ENCODE results near the gene SLC44A2. TPM values are rescaled to one million over a fixed set of nuclear protein-coding genes. Genes with fewer than 3 reads are reported as not detected.

SLC44A2 gene
- total and polyA plus RNA-seq, 9 donors: 64.6 to 153 (median 142) TPM

GRCh38 chr19:10611907-10612306 lies 13.4 kb upstream of the SLC44A2 start:
- H3K27ac ChIP-seq (ENCODE audit: low read length): no peak overlapping the region
- DNase-seq: no peak
- H3K27me3 ChIP-seq (ENCODE audit: control insufficient read depth, insufficient read depth, low read length): no peaks in the 10 kb centered on the region
- no peaks in the 10 kb centered on the region for H3K36me3 ChIP-seq (ENCODE audit: control insufficient read depth, insufficient read depth, low read length)
- H3K4me1 ChIP-seq (ENCODE audit: control insufficient read depth, insufficient read depth, low read length): peaks cover 13% of the 10 kb centered on the region
- no peak overlapping the region for H3K4me3 ChIP-seq (ENCODE audit: low read length)
- WGBS (ENCODE audit: insufficient coverage): 74% methylated on average over 5 of the region's 5 CpGs
- no peaks in the 10 kb centered on the region for H3K9me3 ChIP-seq (replicated peaks; ENCODE audit: control insufficient read depth, low read depth, low read length)

- WGBS (ENCODE audit: insufficient coverage): 72% methylated on average over 12 of the region's 15 CpGs
- DNase-seq: peak; percentile 48
- Histone ChIP-seq H3K27me3 (ENCODE audit: control insufficient read depth, insufficient read depth, low read length) (no peaks in the 10 kb centered on the region), H3K27ac (ENCODE audit: low read length) (peak overlapping the region; percentile 40), H3K36me3 (ENCODE audit: control insufficient read depth, insufficient read depth, low read length) (no peaks in the 10 kb centered on the region), H3K4me3 (ENCODE audit: low read length) (no peak overlapping the region), H3K4me1 (ENCODE audit: control insufficient read depth, insufficient read depth, low read length) (peaks cover 13% of the 10 kb centered on the region), H3K9me3 (replicated peaks; ENCODE audit: control insufficient read depth, low read depth, low read length) (no peaks in the 10 kb centered on the region)
Measured at GRCh38 chr19:10612499-10613119, 12.7 kb upstream of the SLC44A2 start.

- H3K27ac ChIP-seq (ENCODE audit: low read length): no peak overlapping the region
Measured at GRCh38 chr19:10615429-10616023, 9.8 kb upstream of the SLC44A2 start.

GRCh38 chr19:10617409-10618121 lies 7.8 kb upstream of the SLC44A2 start:
- no peak overlapping the region for H3K4me3 ChIP-seq (ENCODE audit: low read length)
- H3K4me1 ChIP-seq (ENCODE audit: control insufficient read depth, insufficient read depth, low read length): peaks cover 4% of the 10 kb centered on the region
- DNase-seq: no peak
- no peaks in the 10 kb centered on the region for H3K36me3 ChIP-seq (ENCODE audit: control insufficient read depth, insufficient read depth, low read length)
- no peaks in the 10 kb centered on the region for H3K27me3 ChIP-seq (ENCODE audit: control insufficient read depth, insufficient read depth, low read length)
- H3K9me3 ChIP-seq (replicated peaks; ENCODE audit: control insufficient read depth, low read depth, low read length): no peaks in the 10 kb centered on the region
- H3K27ac ChIP-seq (ENCODE audit: low read length): no peak overlapping the region
- WGBS (ENCODE audit: insufficient coverage): 78% methylated on average over 3 of the region's 15 CpGs

More at GRCh38 chr19:10615429-10616023, 9.8 kb upstream of the SLC44A2 start:
- no peak for DNase-seq
- H3K9me3 ChIP-seq (replicated peaks; ENCODE audit: control insufficient read depth, low read depth, low read length): no peaks in the 10 kb centered on the region
- no peaks in the 10 kb centered on the region for H3K36me3 ChIP-seq (ENCODE audit: control insufficient read depth, insufficient read depth, low read length)
- 88% methylated on average over 14 of the region's 14 CpGs for WGBS (ENCODE audit: insufficient coverage)
- H3K27me3 ChIP-seq (ENCODE audit: control insufficient read depth, insufficient read depth, low read length): no peaks in the 10 kb centered on the region
- H3K4me1 ChIP-seq (ENCODE audit: control insufficient read depth, insufficient read depth, low read length): peaks cover 13% of the 10 kb centered on the region
- H3K4me3 ChIP-seq (ENCODE audit: low read length): no peak overlapping the region

GRCh38 chr19:10618846-10619245 lies 6.5 kb upstream of the SLC44A2 start:
- DNase-seq: no peak
- H3K27me3 ChIP-seq (ENCODE audit: control insufficient read depth, insufficient read depth, low read length): no peaks in the 10 kb centered on the region
- 87% methylated on average over 4 of the region's 8 CpGs for WGBS (ENCODE audit: insufficient coverage)
- H3K36me3 ChIP-seq (ENCODE audit: control insufficient read depth, insufficient read depth, low read length): no peaks in the 10 kb centered on the region
- H3K4me1 ChIP-seq (ENCODE audit: control insufficient read depth, insufficient read depth, low read length): no peaks in the 10 kb centered on the region
- no peak overlapping the region for H3K27ac ChIP-seq (ENCODE audit: low read length)
- H3K4me3 ChIP-seq (ENCODE audit: low read length): no peak overlapping the region
- H3K9me3 ChIP-seq (replicated peaks; ENCODE audit: control insufficient read depth, low read depth, low read length): no peaks in the 10 kb centered on the region

GRCh38 chr19:10620786-10621185 lies 4.6 kb upstream of the SLC44A2 start:
- peaks cover 11% of the 10 kb centered on the region for H3K4me1 ChIP-seq (ENCODE audit: control insufficient read depth, insufficient read depth, low read length)
- no peak overlapping the region for H3K27ac ChIP-seq (ENCODE audit: low read length)
- H3K27me3 ChIP-seq (ENCODE audit: control insufficient read depth, insufficient read depth, low read length): no peaks in the 10 kb centered on the region
- no peaks in the 10 kb centered on the region for H3K36me3 ChIP-seq (ENCODE audit: control insufficient read depth, insufficient read depth, low read length)
- no peak for DNase-seq
- WGBS (ENCODE audit: insufficient coverage): 100% methylated on average over 3 of the region's 4 CpGs
- H3K4me3 ChIP-seq (ENCODE audit: low read length): no peak overlapping the region
- no peaks in the 10 kb centered on the region for H3K9me3 ChIP-seq (replicated peaks; ENCODE audit: control insufficient read depth, low read depth, low read length)

GRCh38 chr19:10621966-10622365 lies 3.4 kb upstream of the SLC44A2 start:
- H3K4me1 ChIP-seq (ENCODE audit: control insufficient read depth, insufficient read depth, low read length): peaks cover 21% of the 10 kb centered on the region
- H3K4me3 ChIP-seq (ENCODE audit: low read length): no peak overlapping the region
- no peaks in the 10 kb centered on the region for H3K9me3 ChIP-seq (replicated peaks; ENCODE audit: control insufficient read depth, low read depth, low read length)
- no peaks in the 10 kb centered on the region for H3K27me3 ChIP-seq (ENCODE audit: control insufficient read depth, insufficient read depth, low read length)
- no peaks in the 10 kb centered on the region for H3K36me3 ChIP-seq (ENCODE audit: control insufficient read depth, insufficient read depth, low read length)
- 95% methylated on average over 8 of the region's 8 CpGs for WGBS (ENCODE audit: insufficient coverage)
- no peak for DNase-seq
- H3K27ac ChIP-seq (ENCODE audit: low read length): no peak overlapping the region

- Histone ChIP-seq H3K36me3 (ENCODE audit: control insufficient read depth, insufficient read depth, low read length) (peaks cover 14% of the 10 kb centered on the region), H3K27ac (ENCODE audit: low read length) (peak overlapping the region; percentile 86), H3K9me3 (replicated peaks; ENCODE audit: control insufficient read depth, low read depth, low read length) (no peaks in the 10 kb centered on the region), H3K27me3 (ENCODE audit: control insufficient read depth, insufficient read depth, low read length) (no peaks in the 10 kb centered on the region), H3K4me3 (ENCODE audit: low read length) (no peak overlapping the region), H3K4me1 (ENCODE audit: control insufficient read depth, insufficient read depth, low read length) (peaks cover 21% of the 10 kb centered on the region)
- 83% methylated on average over 4 of the region's 6 CpGs for WGBS (ENCODE audit: insufficient coverage)
- no peak for DNase-seq
Measured at GRCh38 chr19:10624585-10624984, 768 bp upstream of the SLC44A2 start.

- DNase-seq: no peak
- no peaks in the 10 kb centered on the region for H3K9me3 ChIP-seq (replicated peaks; ENCODE audit: control insufficient read depth, low read depth, low read length)
- H3K27ac ChIP-seq (ENCODE audit: low read length): peak overlapping the region; percentile 85
- WGBS (ENCODE audit: insufficient coverage): 23% methylated on average over 8 of the region's 10 CpGs
- peak overlapping the region; percentile 79 for H3K4me3 ChIP-seq (ENCODE audit: low read length)
- H3K4me1 ChIP-seq (ENCODE audit: control insufficient read depth, insufficient read depth, low read length): peaks cover 21% of the 10 kb centered on the region
- no peaks in the 10 kb centered on the region for H3K27me3 ChIP-seq (ENCODE audit: control insufficient read depth, insufficient read depth, low read length)
- peaks cover 21% of the 10 kb centered on the region for H3K36me3 ChIP-seq (ENCODE audit: control insufficient read depth, insufficient read depth, low read length)
Measured at GRCh38 chr19:10625762-10626138, 397 bp downstream of the SLC44A2 start.

- WGBS (ENCODE audit: insufficient coverage): no CpG with 5 or more reads among the region's 14 CpGs
Measured at GRCh38 chr19:10631874-10632273, 6.5 kb downstream of the SLC44A2 start.

More at GRCh38 chr19:10631874-10632273, 6.5 kb downstream of the SLC44A2 start:
- H3K4me3 ChIP-seq (ENCODE audit: low read length): no peak overlapping the region
- no peaks in the 10 kb centered on the region for H3K4me1 ChIP-seq (ENCODE audit: control insufficient read depth, insufficient read depth, low read length)
- H3K9me3 ChIP-seq (replicated peaks; ENCODE audit: control insufficient read depth, low read depth, low read length): no peaks in the 10 kb centered on the region
- H3K27ac ChIP-seq (ENCODE audit: low read length): no peak overlapping the region
- no peak for DNase-seq
- H3K27me3 ChIP-seq (ENCODE audit: control insufficient read depth, insufficient read depth, low read length): no peaks in the 10 kb centered on the region
- peaks cover 64% of the 10 kb centered on the region for H3K36me3 ChIP-seq (ENCODE audit: control insufficient read depth, insufficient read depth, low read length)

Measured in muscle of leg (tissue), 11 donors.